GM12864 (cell line): Measurements from ENCODE around the gene CACNA1C.

Experiments
- DNase-seq: peaks from one replicate; pipeline ENCODE4 v3.0.0-alpha.2; 2011; ENCODE audit warnings: low read depth
- H3K4me3 ChIP-seq: 2 replicates; pipeline ENCODE4 v1.5.1; 2011; ENCODE audit warnings: mild to moderate bottlenecking, low read depth, low read length, control low read depth
- CTCF ChIP-seq: IDR thresholded peaks from 2 replicates; pipeline ENCODE4 v1.5.1; 2011; ENCODE audit warnings: low read depth, mild to moderate bottlenecking, moderate library complexity, low read length, control low read depth, inconsistent platforms; ENCODE audit errors: missing control alignments

CACNA1C gene

GRCh38 chr12:2168808-2169207 is 116.0 kb downstream of the CACNA1C start:
- no peak overlapping the region for H3K4me3 ChIP-seq
- TF ChIP-seq CTCF = no peak
- DNase-seq = no peak

GRCh38 chr12:2169489-2169888 is 116.7 kb downstream of the CACNA1C start:
- no peak for TF ChIP-seq CTCF
- H3K4me3 ChIP-seq = no peak overlapping the region
- DNase-seq = no peak

- no peak for TF ChIP-seq CTCF
- DNase-seq = no peak
Measured at GRCh38 chr12:2169940-2170339, 117.2 kb downstream of the CACNA1C start.

GRCh38 chr12:2170376-2170775 is 117.6 kb downstream of the CACNA1C start:
- no peak for DNase-seq
- TF ChIP-seq CTCF = no peak
- H3K4me3 ChIP-seq = no peak overlapping the region

More at GRCh38 chr12:2169940-2170339, 117.2 kb downstream of the CACNA1C start:
- no peak overlapping the region for H3K4me3 ChIP-seq

GRCh38 chr12:2171672-2172426 is 119.1 kb downstream of the CACNA1C start:
- DNase-seq = no peak
- no peak for TF ChIP-seq CTCF
- H3K4me3 ChIP-seq = no peak overlapping the region

GRCh38 chr12:2172491-2173214 is 119.9 kb downstream of the CACNA1C start:
- no peak for DNase-seq
- TF ChIP-seq CTCF = no peak
- H3K4me3 ChIP-seq = no peak overlapping the region
